ENCODE measurements around the gene PITX2. TPM values are rescaled to one million over a fixed set of nuclear protein-coding genes. Genes with fewer than 3 reads are reported as not detected.

The PITX2 gene
- total and polyA plus RNA-seq, 2 of the 13 experiments (the other 11 are each of a cell fraction or from before 2014, with no cell fraction given), result not detected

DNA sequence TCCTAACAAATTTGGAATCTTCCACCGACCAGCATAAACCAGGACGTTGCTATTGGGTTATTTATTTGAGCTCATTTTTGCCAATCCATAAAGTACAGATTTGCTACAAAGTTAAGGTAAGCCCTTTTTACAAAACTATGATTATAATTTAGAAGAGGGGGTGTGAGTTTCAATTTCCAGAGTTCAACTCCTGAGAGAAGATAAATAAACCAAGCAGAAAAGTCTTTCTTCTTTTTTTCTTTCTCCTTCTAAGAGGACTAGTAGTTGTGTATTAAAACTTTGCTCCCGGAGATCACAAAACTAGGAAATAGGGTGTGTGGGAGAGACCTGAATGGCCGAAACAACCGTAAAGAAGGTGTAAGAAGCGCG is 2.6 kb downstream of the PITX2 start:
- H3K27ac ChIP-seq (ENCODE audit: extremely low read length, insufficient read depth, low read length), result no peak overlapping the region
- no peak overlapping the region for H2AFZ ChIP-seq (ENCODE audit: low read length)
- no peaks in the 10 kb centered on the region for H3K9me3 ChIP-seq (ENCODE audit: low read length)
- CTCF ChIA-PET (ENCODE audit: low intra/inter-chr PET ratio, low total read pairs), result no interaction called here
- H3K4me2 ChIP-seq (ENCODE audit: low read depth, low read length), result no peak overlapping the region
- POLR2A ChIA-PET, result no interaction called here
- TF ChIP-seq CBX2 (IDR thresholded peaks at IDR 0.05; ENCODE audit: low read depth, low read length) (0 out of 2 replicates have a peak, but pooled peaks have one; percentile 50), CBX2 (CRISPR knock-in tag; IDR thresholded peaks at IDR 0.05; ENCODE audit: low read depth) (no peak), GFI1 (CRISPR knock-in tag; IDR thresholded peaks at IDR 0.05; ENCODE audit: borderline replicate concordance) (no peak), ZBTB40 (IDR thresholded peaks at IDR 0.05) (no peak), ZBTB40 (CRISPR knock-in tag; IDR thresholded peaks at IDR 0.05) (no peak), CHD2 (IDR thresholded peaks at IDR 0.05; ENCODE audit: low read depth, low read length) (no peak), ZNF792 (CRISPR knock-in tag; IDR thresholded peaks at IDR 0.05) (no peak), PLRG1 (conservative IDR thresholded peaks at IDR 0.05) (no peak)
- TF ChIP-seq, protein P1, sequence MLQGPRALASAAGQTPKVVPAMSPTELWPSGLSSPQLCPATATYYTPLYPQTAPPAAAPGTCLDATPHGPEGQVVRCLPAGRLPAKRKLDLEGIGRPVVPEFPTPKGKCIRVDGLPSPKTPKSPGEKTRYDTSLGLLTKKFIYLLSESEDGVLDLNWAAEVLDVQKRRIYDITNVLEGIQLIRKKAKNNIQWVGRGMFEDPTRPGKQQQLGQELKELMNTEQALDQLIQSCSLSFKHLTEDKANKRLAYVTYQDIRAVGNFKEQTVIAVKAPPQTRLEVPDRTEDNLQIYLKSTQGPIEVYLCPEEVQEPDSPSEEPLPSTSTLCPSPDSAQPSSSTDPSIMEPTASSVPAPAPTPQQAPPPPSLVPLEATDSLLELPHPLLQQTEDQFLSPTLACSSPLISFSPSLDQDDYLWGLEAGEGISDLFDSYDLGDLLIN (CRISPR knock-in tag; IDR thresholded peaks at IDR 0.05; ENCODE audit: borderline replicate concordance), result no peak
- no TSS peak for BruUV-seq (replicated peaks)
- DNase-seq (ENCODE audit: low spot score) (no peak), ATAC-seq (no peak), FAIRE-seq (no peak)
- no peak overlapping the region for H3K4me3 ChIP-seq (replicated peaks in 1 of 3; ENCODE audit: insufficient read depth in 1 of 3, low read depth in 2 of 3, low read length in 3 of 3)
- H3K79me2 ChIP-seq (ENCODE audit: insufficient read depth, low read length), result no peaks in the 10 kb centered on the region
- H3K27me3 ChIP-seq (ENCODE audit: control insufficient read depth in 1 of 2, insufficient read depth in 2 of 2, low read length in 2 of 2), result peaks cover 3 to 64% of the 10 kb centered on the region in 2 experiments
- intact Hi-C loops (cut with micrococcal nuclease; ENCODE audit: unreplicated experiment) (no loop called here), in situ Hi-C loops (cut with HindIII; ENCODE audit: extremely low pct_ligation_motif_present, low pct_unique_long_range_greater_than_20kb) (no loop called here)
- H3K9ac ChIP-seq (ENCODE audit: insufficient read depth, low read depth, low read length), result no peak overlapping the region
- H4K20me1 ChIP-seq (ENCODE audit: insufficient read depth, low read length), result no peaks in the 10 kb centered on the region
- WGBS (ENCODE audit: low lambda C conversion rate), result 33% methylated on average over 7 of the region's 7 CpGs
- no peaks in the 10 kb centered on the region for H3K36me3 ChIP-seq (replicated peaks in 1 of 2; ENCODE audit: control insufficient read depth in 1 of 2, insufficient read depth in 2 of 2, low read length in 2 of 2)
- H3K4me1 ChIP-seq (ENCODE audit: insufficient read depth, low read length), result 0 out of 2 replicates have a peak, but pooled peaks cover 12% of the 10 kb centered on the region
